Gastroesophageal sphincter (tissue), 4 donors: ENCODE data around the gene HHIP. TPM values are rescaled to one million over a fixed set of nuclear protein-coding genes. Genes with fewer than 3 reads are reported as not detected.

Source experiments
- ATAC-seq: fragments of 150-250 bp; one replicate; pipeline ENCODE4 v1.9.1; 2016; ENCODE audit warnings: mild to moderate bottlenecking, moderate library complexity
- H3K27ac ChIP-seq, 4 donors: fragments of 200-600 bp; sonication (generic) in 3 of 4; 1 replicate in 3 of 4; 2 replicates in 1 of 4; pipeline ENCODE4 v1.5.1; 2016 to 2019
- H3K27me3 ChIP-seq: fragments of 200-600 bp; sonication (generic); one replicate; pipeline ENCODE4 v1.5.1; 2019
- H3K36me3 ChIP-seq, 2 donors: fragments of 200-600 bp; sonication (generic); one replicate each; pipeline ENCODE4 v1.5.1; 2019; ENCODE audit warnings: control low read depth in 1 of 2
- H3K4me1 ChIP-seq, 3 donors: fragments of 200-600 bp; sonication (generic); 1 replicate in 2 of 3; 2 replicates in 1 of 3; pipeline ENCODE4 v1.5.1; 2016 to 2019; ENCODE audit warnings: control low read depth in 2 of 3
- H3K4me3 ChIP-seq, 2 donors: fragments of 200-600 bp; sonication (generic); one replicate each; pipeline ENCODE4 v1.5.1; 2019; ENCODE audit warnings: mild to moderate bottlenecking in 1 of 2, moderate library complexity in 1 of 2
- H3K9me3 ChIP-seq, 3 donors: fragments of 200-600 bp; sonication (generic); one replicate each; pipeline ENCODE4 v1.5.1; 2017 to 2019; ENCODE audit warnings: control low read depth in 2 of 3
- EP300 ChIP-seq: sonication (generic); formaldehyde crosslinking; IDR thresholded peaks from one replicate; pipeline ENCODE4 v1.6.1; 2017; ENCODE audit warnings: antibody characterized with exemption, mild to moderate bottlenecking
- POLR2A ChIP-seq, 2 donors: fragments of 450-650 bp; IDR thresholded peaks; one replicate each; pipeline ENCODE4 v1.6.1; 2017; ENCODE audit warnings: antibody characterized with exemption in 2 of 2, mild to moderate bottlenecking in 2 of 2, moderate library complexity in 1 of 2
- POLR2AphosphoS5 ChIP-seq: sonication (generic); formaldehyde crosslinking; IDR thresholded peaks from one replicate; pipeline ENCODE4 v1.6.1; 2017; ENCODE audit warnings: antibody characterized with exemption
- WGBS, 2 donors: methylation state at CpG; one replicate each; pipeline ENCODE4 v1.1.5; 2018; ENCODE audit warnings: low coverage in 1 of 2; 5-methylcytosine and 5-hydroxymethylcytosine counted together
- total RNA-seq, 4 donors: library from RNA; depleted of rRNA; stranded (reverse); fragments of >200 nt; gene quantifications; one replicate each; pipeline ENCODE4 v1.1.0, GENCODE V29; 2016
- TF ChIP-seq, protein P1 (sequence below), 4 experiments: fragments of 200-600 bp in 2 of 4; fragments of 450-650 bp in 2 of 4; sonication (generic) in 1 of 4; IDR thresholded peaks; one replicate each; pipeline ENCODE4 v1.5.1; 2017 to 2019; ENCODE audit warnings: antibody characterized with exemption in 4 of 4, mild to moderate bottlenecking in 2 of 4, moderate library complexity in 2 of 4

Gene HHIP
- total RNA-seq, 4 donors from 2014 or later = 0.10 to 0.54 (median 0.19) TPM; not detected in 1

DNA sequence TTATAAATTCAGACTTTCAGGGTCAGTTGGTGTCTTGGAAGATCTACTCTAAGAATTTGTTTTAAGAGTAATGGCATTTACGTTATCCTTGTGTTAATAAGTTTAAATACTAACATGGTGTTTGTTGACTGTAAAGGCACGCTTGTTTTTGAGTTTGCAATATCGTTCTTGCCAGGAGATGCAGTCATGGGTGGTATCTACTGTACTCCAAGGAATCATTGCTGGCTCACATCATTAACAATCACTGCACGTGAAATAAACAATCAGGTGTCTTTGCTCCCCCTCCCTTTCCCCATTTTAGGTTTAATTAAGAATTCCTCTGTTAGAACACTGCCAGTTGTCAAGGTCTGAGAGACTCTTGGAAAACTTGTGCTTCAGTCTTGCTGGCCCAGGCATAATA is 1.6 kb downstream of the HHIP start:
- no peak for TF ChIP-seq POLR2AphosphoS5
- TF ChIP-seq EP300 = no peak
- TF ChIP-seq, protein P1, sequence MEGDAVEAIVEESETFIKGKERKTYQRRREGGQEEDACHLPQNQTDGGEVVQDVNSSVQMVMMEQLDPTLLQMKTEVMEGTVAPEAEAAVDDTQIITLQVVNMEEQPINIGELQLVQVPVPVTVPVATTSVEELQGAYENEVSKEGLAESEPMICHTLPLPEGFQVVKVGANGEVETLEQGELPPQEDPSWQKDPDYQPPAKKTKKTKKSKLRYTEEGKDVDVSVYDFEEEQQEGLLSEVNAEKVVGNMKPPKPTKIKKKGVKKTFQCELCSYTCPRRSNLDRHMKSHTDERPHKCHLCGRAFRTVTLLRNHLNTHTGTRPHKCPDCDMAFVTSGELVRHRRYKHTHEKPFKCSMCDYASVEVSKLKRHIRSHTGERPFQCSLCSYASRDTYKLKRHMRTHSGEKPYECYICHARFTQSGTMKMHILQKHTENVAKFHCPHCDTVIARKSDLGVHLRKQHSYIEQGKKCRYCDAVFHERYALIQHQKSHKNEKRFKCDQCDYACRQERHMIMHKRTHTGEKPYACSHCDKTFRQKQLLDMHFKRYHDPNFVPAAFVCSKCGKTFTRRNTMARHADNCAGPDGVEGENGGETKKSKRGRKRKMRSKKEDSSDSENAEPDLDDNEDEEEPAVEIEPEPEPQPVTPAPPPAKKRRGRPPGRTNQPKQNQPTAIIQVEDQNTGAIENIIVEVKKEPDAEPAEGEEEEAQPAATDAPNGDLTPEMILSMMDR (IDR thresholded peaks at IDR 0.05) = no peak
- no peak for TF ChIP-seq POLR2A (IDR thresholded peaks at IDR 0.05)
- Histone ChIP-seq H3K36me3 (no peaks in the 10 kb centered on the region), H3K4me3 (no peak overlapping the region), H3K4me1 (peaks cover 0 to 22% (median 9%) of the 10 kb centered on the region in 3 donors), H3K9me3 (no peaks in the 10 kb centered on the region), H3K27ac (no peak overlapping the region), H3K27me3 (peaks cover 54% of the 10 kb centered on the region)
- no peak for ATAC-seq
- 26 to 70% methylated on average over 3 to 4 of the region's 4 CpGs for WGBS, 2 donors

GRCh38 chr4:144648042-144648441 is 2.1 kb downstream of the HHIP start:
- no peaks in the 10 kb centered on the region for H3K36me3 ChIP-seq
- H3K4me1 ChIP-seq = peaks cover 0 to 22% (median 9%) of the 10 kb centered on the region in 3 donors
- TF ChIP-seq, protein P1 (IDR thresholded peaks at IDR 0.05) = no peak
- TF ChIP-seq POLR2AphosphoS5 = no peak
- no peak for TF ChIP-seq EP300
- no peak for TF ChIP-seq POLR2A (IDR thresholded peaks at IDR 0.05)
- H3K9me3 ChIP-seq = no peaks in the 10 kb centered on the region
- no peak overlapping the region for H3K4me3 ChIP-seq
- no peak overlapping the region for H3K27ac ChIP-seq
- peaks cover 54% of the 10 kb centered on the region for H3K27me3 ChIP-seq
- WGBS, 2 donors = 70 to 86% methylated on average over 1 to 2 of the region's 2 CpGs
- no peak for ATAC-seq

DNA sequence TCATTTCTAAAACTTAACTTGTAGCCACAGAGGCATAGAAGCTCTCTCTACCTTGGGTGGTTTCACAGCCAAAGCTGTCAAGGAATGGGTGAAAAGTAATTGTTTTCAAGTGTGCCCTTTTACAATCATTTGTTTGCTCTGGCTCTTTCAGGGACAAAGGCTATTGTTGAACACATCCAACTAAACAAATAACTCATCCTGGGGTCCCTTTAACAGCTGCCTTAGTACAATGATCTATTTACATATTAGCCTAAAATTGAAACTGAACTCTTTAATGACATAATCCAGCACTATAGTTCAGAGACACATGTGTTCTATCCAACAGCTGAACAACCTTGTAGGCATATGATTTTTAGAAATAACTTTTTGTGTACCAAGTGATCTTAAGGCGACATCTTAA is 3.7 kb downstream of the HHIP start:
- ATAC-seq = no peak
- WGBS, 2 donors = 88 to 89% methylated on average over 1 of the region's 1 CpG

GRCh38 chr4:144650311-144651005 is 4.5 kb downstream of the HHIP start:
- no peak for ATAC-seq
- Histone ChIP-seq H3K27ac (no peak overlapping the region), H3K4me1 (peaks cover 0 to 19% (median 9%) of the 10 kb centered on the region in 3 donors), H3K36me3 (no peaks in the 10 kb centered on the region), H3K4me3 (no peak overlapping the region), H3K9me3 (no peaks in the 10 kb centered on the region), H3K27me3 (peaks cover 47% of the 10 kb centered on the region)
- WGBS, 2 donors = 84 to 90% methylated on average over 4 to 5 of the region's 5 CpGs
- TF ChIP-seq EP300 (no peak), POLR2A (IDR thresholded peaks at IDR 0.05) (no peak), POLR2AphosphoS5 (no peak)
- TF ChIP-seq, protein P1 (IDR thresholded peaks at IDR 0.05) = no peak

More for the DNA sequence above, 3.7 kb downstream of the HHIP start:
- no peak overlapping the region for H3K27ac ChIP-seq
- H3K27me3 ChIP-seq = peaks cover 54% of the 10 kb centered on the region
- no peaks in the 10 kb centered on the region for H3K9me3 ChIP-seq
- H3K4me1 ChIP-seq = peaks cover 0 to 22% (median 9%) of the 10 kb centered on the region in 3 donors
- no peak overlapping the region for H3K4me3 ChIP-seq
- no peak for TF ChIP-seq POLR2A (IDR thresholded peaks at IDR 0.05)
- H3K36me3 ChIP-seq = no peaks in the 10 kb centered on the region

DNA sequence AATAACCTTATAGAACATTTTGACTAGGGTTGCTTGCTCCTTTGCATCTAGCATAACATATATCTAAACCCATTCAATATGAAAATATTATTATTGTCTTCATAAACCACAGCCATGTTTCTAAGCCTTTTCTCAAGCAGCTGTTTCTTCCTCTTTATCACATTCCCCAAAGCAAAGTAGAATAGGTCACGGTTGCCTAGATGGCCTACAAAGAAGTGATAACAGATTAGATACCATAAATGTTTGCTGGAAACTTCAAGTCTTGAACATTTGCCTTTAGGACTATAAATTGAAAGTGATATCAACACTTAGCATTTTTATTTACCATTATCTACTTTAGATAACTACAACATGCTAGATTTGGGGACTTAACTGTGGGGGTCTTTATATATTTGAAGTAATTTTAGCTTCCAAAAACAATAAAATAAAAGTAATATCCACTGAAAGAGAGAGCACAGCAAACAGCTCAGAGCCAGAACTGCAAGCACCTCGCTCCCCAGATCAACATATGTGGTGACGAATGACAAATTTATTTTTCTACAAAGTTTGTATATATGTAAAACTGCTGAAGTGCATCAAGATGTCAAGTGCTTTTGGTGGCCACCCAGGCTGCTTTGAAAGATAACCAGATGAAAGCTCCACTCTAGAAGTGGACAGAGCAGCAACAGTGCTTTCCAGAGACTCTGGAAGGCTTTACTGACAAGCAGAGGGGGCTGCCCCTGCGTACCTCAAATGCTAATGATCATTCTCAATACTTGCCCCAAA is 8.0 kb downstream of the HHIP start:
- no peak for TF ChIP-seq POLR2A (IDR thresholded peaks at IDR 0.05)
- TF ChIP-seq POLR2AphosphoS5 = no peak
- TF ChIP-seq, protein P1 (IDR thresholded peaks at IDR 0.05) = no peak
- no peak for TF ChIP-seq EP300
- H3K27me3 ChIP-seq = peaks cover 16% of the 10 kb centered on the region

More for the DNA sequence above, 8.0 kb downstream of the HHIP start:
- no peak for ATAC-seq
- Histone ChIP-seq H3K36me3 (no peaks in the 10 kb centered on the region), H3K4me1 (no peaks in the 10 kb centered on the region), H3K4me3 (no peak overlapping the region), H3K27ac (no peak overlapping the region), H3K9me3 (no peaks in the 10 kb centered on the region)
- 81 to 96% methylated on average over 3 to 4 of the region's 4 CpGs for WGBS, 2 donors
